Measurements from ENCODE around the gene TTC9B.

- TF ChIP-seq, protein P1, sequence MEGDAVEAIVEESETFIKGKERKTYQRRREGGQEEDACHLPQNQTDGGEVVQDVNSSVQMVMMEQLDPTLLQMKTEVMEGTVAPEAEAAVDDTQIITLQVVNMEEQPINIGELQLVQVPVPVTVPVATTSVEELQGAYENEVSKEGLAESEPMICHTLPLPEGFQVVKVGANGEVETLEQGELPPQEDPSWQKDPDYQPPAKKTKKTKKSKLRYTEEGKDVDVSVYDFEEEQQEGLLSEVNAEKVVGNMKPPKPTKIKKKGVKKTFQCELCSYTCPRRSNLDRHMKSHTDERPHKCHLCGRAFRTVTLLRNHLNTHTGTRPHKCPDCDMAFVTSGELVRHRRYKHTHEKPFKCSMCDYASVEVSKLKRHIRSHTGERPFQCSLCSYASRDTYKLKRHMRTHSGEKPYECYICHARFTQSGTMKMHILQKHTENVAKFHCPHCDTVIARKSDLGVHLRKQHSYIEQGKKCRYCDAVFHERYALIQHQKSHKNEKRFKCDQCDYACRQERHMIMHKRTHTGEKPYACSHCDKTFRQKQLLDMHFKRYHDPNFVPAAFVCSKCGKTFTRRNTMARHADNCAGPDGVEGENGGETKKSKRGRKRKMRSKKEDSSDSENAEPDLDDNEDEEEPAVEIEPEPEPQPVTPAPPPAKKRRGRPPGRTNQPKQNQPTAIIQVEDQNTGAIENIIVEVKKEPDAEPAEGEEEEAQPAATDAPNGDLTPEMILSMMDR (IDR thresholded peaks at IDR 0.05), result no peak
- TF ChIP-seq POLR2A (IDR thresholded peaks at IDR 0.05) (no peak), POLR2AphosphoS5 (IDR thresholded peaks at IDR 0.05) (no peak)
Measured at GRCh38 chr19:40265763-40266099, 47.5 kb upstream of the TTC9B start.
